H1 (cell line): ENCODE measurements around the gene RELA. TPM values are rescaled to one million over a fixed set of nuclear protein-coding genes. Genes with fewer than 3 reads are reported as not detected.

Source experiments
- CTCF ChIA-PET: fragments of 300-600 bp; sonication (Branson Sonifier 250); formaldehyde crosslinking; loops from one replicate; lab custom pipeline; 2021; ENCODE audit not compliant: partially characterized antibody; lab: Charles Lee
- POLR2A ChIA-PET: fragments of 300-600 bp; sonication (Branson Sonifier 250); formaldehyde crosslinking; loops from one replicate; lab custom pipeline; 2021; ENCODE audit warnings: inconsistent platforms; ENCODE audit not compliant: partially characterized antibody; lab: Charles Lee
- DNase-seq, 2 experiments: peaks; one replicate each; pipeline versions ENCODE4 v3.0.0 to v3.0.0-alpha.2; 2010 to 2022; ENCODE audit warnings: low spot score in 2 of 2, low read depth in 1 of 2, mixed read lengths in 1 of 2
- FAIRE-seq: peaks from 2 replicates; lab custom pipeline; 2011; peaks lifted over from hg19 to GRCh38; lab: Jason Lieb, UNC
- H2AFZ ChIP-seq: 2 replicates; pipeline ENCODE4 v1.8.1; 2012; ENCODE audit warnings: low read length, inconsistent platforms
- H2AK5ac ChIP-seq: 2 replicates; pipeline ENCODE4 v1.6.1; 2013; ENCODE audit warnings: low read depth, low read length
- H2BK120ac ChIP-seq: replicated peaks from 2 replicates; pipeline ENCODE3; 2013; ENCODE audit warnings: low read depth, low read length, inconsistent platforms
- H2BK12ac ChIP-seq: 2 replicates; pipeline ENCODE4 v1.6.1; 2013; ENCODE audit warnings: low read depth, low read length
- H2BK15ac ChIP-seq: 2 replicates; pipeline ENCODE4 v1.6.1; 2013; ENCODE audit warnings: low read length
- H2BK20ac ChIP-seq: 2 replicates; pipeline ENCODE4 v1.6.1; 2013; ENCODE audit warnings: low read length
- H2BK5ac ChIP-seq: 2 replicates; pipeline ENCODE4 v1.6.1; 2013; ENCODE audit warnings: low read depth, low read length
- H3K14ac ChIP-seq: 2 replicates; pipeline ENCODE4 v1.6.1; 2013; ENCODE audit warnings: inconsistent platforms; ENCODE audit not compliant: insufficient read length
- H3K18ac ChIP-seq: 2 replicates; pipeline ENCODE4 v1.6.1; 2013; ENCODE audit warnings: low read length; ENCODE audit errors: extremely low read depth
- H3K23ac ChIP-seq: 2 replicates; pipeline ENCODE4 v1.6.1; 2013; ENCODE audit warnings: inconsistent platforms; ENCODE audit not compliant: insufficient read length
- H3K23me2 ChIP-seq: 2 replicates; pipeline ENCODE4 v1.6.1; 2013; ENCODE audit warnings: low read depth, low read length
- H3K27ac ChIP-seq: 2 replicates; pipeline ENCODE4 v1.6.1; 2011; ENCODE audit warnings: low read depth, low read length, inconsistent platforms
- H3K27me3 ChIP-seq, 4 experiments: replicated peaks in 1 of 4; 1 replicate in 1 of 4; 2 replicates in 3 of 4; pipeline versions ENCODE4 v1.6.1 to v1.8.1; 2011 to 2013; ENCODE audit warnings: low read length in 3 of 4, mild to moderate bottlenecking in 3 of 4, inconsistent platforms in 2 of 4, mixed read lengths in 2 of 4, moderate library complexity in 1 of 4; ENCODE audit not compliant: control insufficient read depth in 3 of 4, insufficient read depth in 3 of 4; ENCODE audit errors: extremely low read depth in 1 of 4
- H3K36me3 ChIP-seq, 4 experiments: 2 replicates each; pipeline versions ENCODE4 v1.6.1 to v1.8.1; 2011 to 2013; ENCODE audit warnings: mild to moderate bottlenecking in 4 of 4, low read length in 3 of 4, moderate library complexity in 2 of 4, control low read depth in 1 of 4, inconsistent platforms in 1 of 4; ENCODE audit not compliant: insufficient read depth in 4 of 4, control insufficient read depth in 2 of 4
- H3K4ac ChIP-seq: replicated peaks from 2 replicates; pipeline ENCODE3; 2013; ENCODE audit warnings: low read length, low read depth, mixed read lengths, inconsistent platforms; ENCODE audit not compliant: insufficient read length
- H3K4me1 ChIP-seq, 4 experiments: replicated peaks in 1 of 4; 1 replicate in 1 of 4; 2 replicates in 3 of 4; pipeline versions ENCODE4 v1.6.1 to v1.8.1; 2011 to 2013; ENCODE audit warnings: low read length in 3 of 4, inconsistent platforms in 2 of 4, mixed read lengths in 1 of 4; ENCODE audit not compliant: insufficient read depth in 4 of 4, control insufficient read depth in 3 of 4
- H3K4me2 ChIP-seq, 2 experiments: 2 replicates each; pipeline versions ENCODE4 v1.6.1 to v1.8.1; 2011 to 2013; ENCODE audit warnings: low read depth in 2 of 2, low read length in 2 of 2, control low read depth in 1 of 2, inconsistent platforms in 1 of 2, mild to moderate bottlenecking in 1 of 2; ENCODE audit not compliant: insufficient read depth in 1 of 2
- H3K4me3 ChIP-seq, 4 experiments: fragments of 200-600, 300-600 bp in 1 of 4; sonication (generic), shearing (Covaris generic), sonication (Bioruptor Twin) in 1 of 4; 2 replicates each; pipeline versions ENCODE4 v1.5.1 to v1.8.1; 2011 to 2016; ENCODE audit warnings: low read length in 4 of 4, low read depth in 3 of 4, control low read depth in 2 of 4, inconsistent platforms in 2 of 4, mild to moderate bottlenecking in 2 of 4, mixed read lengths in 1 of 4, moderate library complexity in 1 of 4; ENCODE audit not compliant: insufficient read depth in 2 of 4; ENCODE audit errors: extremely low read depth in 1 of 4
- H3K56ac ChIP-seq: replicated peaks from 2 replicates; pipeline ENCODE3; 2013; ENCODE audit warnings: low read depth, mild to moderate bottlenecking, mixed read lengths, low read length, inconsistent platforms; ENCODE audit not compliant: insufficient read length
- H3K79me1 ChIP-seq: 2 replicates; pipeline ENCODE4 v1.6.1; 2013; ENCODE audit warnings: low read depth, low read length, control low read depth
- H3K79me2 ChIP-seq, 2 experiments: 2 replicates each; pipeline versions ENCODE4 v1.6.1 to v1.8.1; 2012 to 2013; ENCODE audit warnings: low read length in 2 of 2, mild to moderate bottlenecking in 2 of 2, inconsistent platforms in 1 of 2; ENCODE audit not compliant: insufficient read depth in 2 of 2, control insufficient read depth in 1 of 2
- H3K9ac ChIP-seq, 4 experiments: replicated peaks in 1 of 4; 1 replicate in 1 of 4; 2 replicates in 3 of 4; pipeline versions ENCODE4 v1.6.1 to v1.8.1; 2011 to 2013; ENCODE audit warnings: low read depth in 3 of 4, low read length in 3 of 4, control low read depth in 2 of 4, mild to moderate bottlenecking in 2 of 4, moderate library complexity in 2 of 4, inconsistent platforms in 1 of 4; ENCODE audit errors: extremely low read depth in 1 of 4
- H3K9me3 ChIP-seq, 2 experiments: 2 replicates each; pipeline versions ENCODE4 v1.6.1 to v1.8.1; 2012 to 2013; ENCODE audit warnings: mild to moderate bottlenecking in 2 of 2, moderate library complexity in 2 of 2, control low read depth in 1 of 2, inconsistent platforms in 1 of 2, low read depth in 1 of 2, low read length in 1 of 2, mixed read lengths in 1 of 2; ENCODE audit not compliant: insufficient read depth in 2 of 2
- H4K20me1 ChIP-seq, 2 experiments: replicated peaks in 1 of 2; 2 replicates each; pipeline versions ENCODE3 to v1.8.1; 2011 to 2013; ENCODE audit warnings: inconsistent platforms in 2 of 2, low read length in 2 of 2, mild to moderate bottlenecking in 1 of 2; ENCODE audit not compliant: insufficient read depth in 2 of 2, control insufficient read depth in 1 of 2
- H4K5ac ChIP-seq: 2 replicates; pipeline ENCODE4 v1.6.1; 2013; ENCODE audit warnings: low read length, low read depth, mixed read lengths, inconsistent platforms; ENCODE audit not compliant: insufficient read length
- H4K8ac ChIP-seq: 2 replicates; pipeline ENCODE4 v1.8.0; 2013; ENCODE audit warnings: mild to moderate bottlenecking, moderate library complexity, low read length, inconsistent platforms; ENCODE audit not compliant: insufficient read depth; ENCODE audit errors: extremely low read depth
- H4K91ac ChIP-seq: replicated peaks from 2 replicates; pipeline ENCODE3; 2013; ENCODE audit warnings: low read length, mixed read lengths, inconsistent platforms; ENCODE audit not compliant: insufficient read length
- CHD2 ChIP-seq: IDR thresholded peaks from 2 replicates; pipeline ENCODE4 v1.6.1; 2012; ENCODE audit warnings: low read length, improper control_type of control experiment
- CTBP2 ChIP-seq: IDR thresholded peaks from 2 replicates; pipeline ENCODE4 v1.7.0; 2011; ENCODE audit warnings: borderline replicate concordance, mild to moderate bottlenecking, moderate library complexity, mixed read lengths, low read length; ENCODE audit not compliant: insufficient read depth, insufficient read length
- WGBS, 2 experiments: shearing (Covaris generic) in 1 of 2; methylation state at CpG; one replicate each; pipeline versions ENCODE4 v1.1.6 to v1.1.7; 2013 to 2015; ENCODE audit warnings: low lambda C conversion rate in 2 of 2, mixed read lengths in 2 of 2, inconsistent platforms in 1 of 2, low coverage in 1 of 2, missing lambda C conversion rate in 1 of 2; ENCODE audit not compliant: insufficient replicate concordance in 2 of 2, insufficient coverage in 1 of 2, insufficient read length in 1 of 2; ENCODE audit errors: extremely low coverage in 1 of 2, missing lambda C conversion rate in 1 of 2; 5-methylcytosine and 5-hydroxymethylcytosine counted together
- polyA plus RNA-seq, 7 experiments: library from polyadenylated mRNA; depleted of rRNA in 3 of 7; stranded (reverse) in 5 of 7; unstranded in 2 of 7; fragments of >200 nt in 5 of 7; fragments of 200-250 nt in 2 of 7; gene quantifications; 1 replicate in 5 of 7; 2 replicates in 1 of 7; 4 replicates in 1 of 7; pipeline versions ENCODE4 v1.2.1 to v1.2.3, GENCODE V29; 2011 to 2013; ENCODE audit warnings: missing spikeins in 2 of 7, mixed read lengths in 2 of 7
- total RNA-seq: library from RNA; stranded (reverse); fragmentation: NEBNext Ultra II Directional; extraction: Animal tissue kit (Norgen Biotek cat#: 25700); gene quantifications from 2 replicates; pipeline ENCODE4 v1.2.1, GENCODE V29; 2021

The RELA gene
- total and polyA plus RNA-seq, 2 of the 8 experiments (the other 6 are each of a cell fraction or from before 2014, with no cell fraction given), result 21.9 to 27.5 TPM

- Histone ChIP-seq H4K8ac (no peak overlapping the region), H3K4me3 (no peak overlapping the region), H3K4me1 (no peaks in the 10 kb centered on the region), H3K23me2 (no peaks in the 10 kb centered on the region), H3K18ac (no peak overlapping the region), H3K36me3 (peaks cover 27 to 53% (median 40%) of the 10 kb centered on the region in 4 experiments; a peak in 7 of 8 replicates), H2BK20ac (no peak overlapping the region), H2BK12ac (no peak overlapping the region), H4K91ac (no peak overlapping the region), H3K4ac (no peak overlapping the region), H2AK5ac (no peak overlapping the region), H2BK5ac (no peak overlapping the region), H3K23ac (no peak overlapping the region), H3K27ac (no peak overlapping the region), H3K27me3 (no peaks in the 10 kb centered on the region), H3K79me1 (no peaks in the 10 kb centered on the region; the same call in 1 of the 2 replicates), H4K5ac (no peak overlapping the region), H3K79me2 (no peaks in the 10 kb centered on the region), H3K4me2 (no peak overlapping the region), H2BK120ac (no peak overlapping the region), H2AFZ (no peak overlapping the region), H3K14ac (no peak overlapping the region), H3K9ac (no peak overlapping the region), H2BK15ac (no peak overlapping the region), H4K20me1 (peaks cover 0 to 38% of the 10 kb centered on the region in 2 experiments), H3K56ac (no peak overlapping the region), H3K9me3 (no peaks in the 10 kb centered on the region)
- WGBS, 2 experiments, result 88% methylated on average over 28 of the region's 30 CpGs; no CpG with 5 or more reads in 1 of the 2 experiments
- CTCF ChIA-PET, result interaction anchor here (0.6 to 3.0 kb wide), 18 partner anchors 10 to 351 kb away, joined by 3 to 14 read pairs (median 3); partner anchors contain the start of gene SIPA1
- FAIRE-seq, result no peak
- POLR2A ChIA-PET, result interaction anchor here (1.1 to 4.1 kb wide), 7 partner anchors 7 to 37 kb away, joined by 3 to 40 read pairs (median 6); partner anchors contain the start of genes PCNX3 and SIPA1
- DNase-seq, result no peak
- no peak for TF ChIP-seq CTBP2
- no peak for TF ChIP-seq CHD2
Measured at GRCh38 chr11:65624931-65625627, 37.6 kb downstream of the RELA start.
